HepG2 (cell line): ENCODE measurements around the gene AKR1C3. TPM values are rescaled to one million over a fixed set of nuclear protein-coding genes. Genes with fewer than 3 reads are reported as not detected.
A peak's percentile ranks its signal among the peaks of the same experiment; 100 is the strongest.

ENCODE experiments used
- ATAC-seq: fragments of 200-7000 bp; cut with Tn5 transposase; 3 replicates; pipeline ENCODE4 v1.9.1; 2020; ENCODE audit warnings: mild to moderate bottlenecking, moderate library complexity
- BruUV-seq: library from RNA; stranded (reverse); fragments of 400-500 nt; replicated peaks from 2 replicates; lab custom pipeline; 2021; lab: Mats Ljungman, UMichigan
- CTCF ChIA-PET: fragments of 300-600 bp; formaldehyde crosslinking; extraction: SDS; loops from one replicate; lab custom pipeline; 2021; ENCODE audit warnings: low total read pairs, inconsistent platforms, low intra/inter-chr PET ratio; lab: Yijun Ruan, JAX
- POLR2A ChIA-PET: fragments of 350-600 bp; sonication (Branson Sonifier 250); formaldehyde crosslinking; loops from one replicate; lab custom pipeline; 2020; ENCODE audit warnings: antibody characterized with exemption, inconsistent platforms; lab: Yijun Ruan, JAX
- DNase-seq: peaks from one replicate; pipeline ENCODE4 v3.0.0-alpha.2; 2015; ENCODE audit warnings: low spot score
- FAIRE-seq: peaks from 3 replicates; lab custom pipeline; 2011; peaks lifted over from hg19 to GRCh38; lab: Jason Lieb, UNC
- H2AFZ ChIP-seq: one replicate; pipeline ENCODE4 v1.6.1; 2011; ENCODE audit warnings: low read length, inconsistent platforms
- H3K27ac ChIP-seq: fragments of 300-600 bp; 3 replicates; pipeline ENCODE4 v1.8.0; 2011; ENCODE audit warnings: mixed run types, mild to moderate bottlenecking, mixed read lengths, low read length, inconsistent platforms; ENCODE audit not compliant: insufficient read depth; ENCODE audit errors: extremely low read length
- H3K27me3 ChIP-seq, 2 experiments: fragments of 200-600 bp in 1 of 2; 2 replicates in 1 of 2; 3 replicates in 1 of 2; pipeline versions ENCODE4 v1.6.0 to v1.8.0; 2011; ENCODE audit warnings: low read length in 2 of 2, mild to moderate bottlenecking in 2 of 2, moderate library complexity in 2 of 2, inconsistent platforms in 1 of 2; ENCODE audit not compliant: insufficient read depth in 2 of 2, control insufficient read depth in 1 of 2
- H3K36me3 ChIP-seq, 2 experiments: fragments of 200-600 bp in 1 of 2; replicated peaks in 1 of 2; 2 replicates in 1 of 2; 3 replicates in 1 of 2; pipeline versions ENCODE4 v1.5.1 to v1.8.0; 2011; ENCODE audit warnings: low read length in 2 of 2, inconsistent platforms in 1 of 2; ENCODE audit not compliant: insufficient read depth in 2 of 2, control insufficient read depth in 1 of 2
- H3K4me1 ChIP-seq: 2 replicates; pipeline ENCODE4 v1.5.1; 2012; ENCODE audit warnings: low read length, inconsistent platforms; ENCODE audit not compliant: insufficient read depth
- H3K4me2 ChIP-seq: 2 replicates; pipeline ENCODE4 v1.6.0; 2011; ENCODE audit warnings: low read depth, low read length, inconsistent platforms
- H3K4me3 ChIP-seq, 3 experiments: fragments of 200-600 bp in 1 of 3; sonication (generic), shearing (Covaris generic) in 1 of 3; replicated peaks in 1 of 3; 2 replicates each; pipeline ENCODE4 v1.5.1; 2011 to 2016; ENCODE audit warnings: low read length in 3 of 3, inconsistent platforms in 2 of 3, low read depth in 2 of 3, mild to moderate bottlenecking in 2 of 3, control low read depth in 1 of 3, mixed read lengths in 1 of 3; ENCODE audit not compliant: insufficient read depth in 1 of 3
- H3K79me2 ChIP-seq: one replicate; pipeline ENCODE4 v1.6.1; 2011; ENCODE audit warnings: low read length, inconsistent platforms; ENCODE audit not compliant: insufficient read depth
- H3K9ac ChIP-seq: 2 replicates; pipeline ENCODE4 v1.6.0; 2011; ENCODE audit warnings: mild to moderate bottlenecking, low read depth, low read length, inconsistent platforms; ENCODE audit not compliant: insufficient read depth
- H3K9me3 ChIP-seq: 2 replicates; pipeline ENCODE4 v1.5.1; 2012; ENCODE audit warnings: mild to moderate bottlenecking, low read length
- H4K20me1 ChIP-seq: 2 replicates; pipeline ENCODE4 v1.6.0; 2011; ENCODE audit warnings: inconsistent platforms, mild to moderate bottlenecking, low read length, moderate library complexity; ENCODE audit not compliant: insufficient read depth
- BRD4 ChIP-seq: sonication (generic); formaldehyde crosslinking; IDR thresholded peaks from 2 replicates; pipeline ENCODE4 v1.4.0; 2020; ENCODE audit warnings: missing genetic modification reagents
- CBX5 ChIP-seq: sonication (generic); formaldehyde crosslinking; IDR thresholded peaks from 2 replicates; pipeline ENCODE4 v1.4.0; 2020; ENCODE audit warnings: missing genetic modification reagents, borderline replicate concordance
- CREB1 ChIP-seq, 2 experiments: fragments of 450-650 bp in 1 of 2; IDR thresholded peaks; 2 replicates each; pipeline ENCODE4 v1.6.1; 2016 to 2017; ENCODE audit warnings: control low read depth in 1 of 2, mild to moderate bottlenecking in 1 of 2, missing compliant biosample characterization in 1 of 2, missing genetic modification characterization in 1 of 2
- EED ChIP-seq: sonication (generic); formaldehyde crosslinking; IDR thresholded peaks from 2 replicates; pipeline ENCODE4 v1.5.0; 2020; ENCODE audit warnings: mild to moderate bottlenecking, missing genetic modification reagents
- HNRNPL ChIP-seq: fragments of 200-400 bp; formaldehyde crosslinking; IDR thresholded peaks from 2 replicates; pipeline ENCODE4 v1.6.1; 2017; ENCODE audit warnings: mild to moderate bottlenecking, low read depth, low read length
- KDM6A ChIP-seq: IDR thresholded peaks from 2 replicates; pipeline ENCODE4 v1.6.1; 2016; ENCODE audit warnings: low read depth
- NFATC3 ChIP-seq: sonication (generic); formaldehyde crosslinking; IDR thresholded peaks from 2 replicates; pipeline ENCODE4 v1.5.1; 2020; ENCODE audit warnings: mild to moderate bottlenecking, missing genetic modification reagents
- PHF5A ChIP-seq: IDR thresholded peaks from one replicate; pipeline ENCODE4 v1.6.1; 2018; ENCODE audit warnings: low read depth, missing genetic modification reagents; ENCODE audit not compliant: unreplicated experiment
- PREB ChIP-seq: sonication (generic); formaldehyde crosslinking; IDR thresholded peaks from 2 replicates; pipeline ENCODE4 v1.4.0; 2020; ENCODE audit warnings: missing genetic modification reagents
- SKI ChIP-seq: fragments of 450-650 bp; IDR thresholded peaks from one replicate; pipeline ENCODE4 v1.6.1; 2018; ENCODE audit warnings: mild to moderate bottlenecking; ENCODE audit not compliant: partially characterized antibody
- TBX2 ChIP-seq: sonication (generic); formaldehyde crosslinking; IDR thresholded peaks from 2 replicates; pipeline ENCODE4 v1.5.0; 2020; ENCODE audit warnings: missing genetic modification reagents, mild to moderate bottlenecking, borderline replicate concordance
- TGIF2 ChIP-seq: IDR thresholded peaks from 2 replicates; pipeline ENCODE4 v1.6.1; 2016; ENCODE audit warnings: control low read depth, missing compliant biosample characterization
- THRA ChIP-seq: sonication (generic); formaldehyde crosslinking; IDR thresholded peaks from 2 replicates; pipeline ENCODE4 v1.4.0; 2020; ENCODE audit warnings: missing genetic modification reagents, borderline replicate concordance
- ZNF33B ChIP-seq: sonication (generic); formaldehyde crosslinking; IDR thresholded peaks from 2 replicates; pipeline ENCODE4 v1.5.1; 2020; ENCODE audit warnings: mild to moderate bottlenecking, missing genetic modification reagents
- ZNF605 ChIP-seq: sonication (generic); formaldehyde crosslinking; IDR thresholded peaks from 2 replicates; pipeline ENCODE4 v1.8.0; 2022; ENCODE audit warnings: mild to moderate bottlenecking, missing genetic modification reagents
- ZNF652 ChIP-seq: IDR thresholded peaks from 2 replicates; pipeline ENCODE4 v1.6.1; 2016; ENCODE audit warnings: low read depth, borderline replicate concordance
- ZNF7 ChIP-seq: IDR thresholded peaks from 2 replicates; pipeline ENCODE4 v1.6.1; 2016; ENCODE audit warnings: missing biosample characterization, missing genetic modification reagents
- ZNF777 ChIP-seq: sonication (generic); formaldehyde crosslinking; IDR thresholded peaks from 2 replicates; pipeline ENCODE4 v1.4.0; 2020; ENCODE audit warnings: missing genetic modification reagents
- ZNF784 ChIP-seq: sonication (generic); formaldehyde crosslinking; IDR thresholded peaks from 2 replicates; pipeline ENCODE4 v1.5.1; 2020; ENCODE audit warnings: missing genetic modification reagents, mild to moderate bottlenecking, borderline replicate concordance
- ZSCAN30 ChIP-seq: sonication (generic); formaldehyde crosslinking; IDR thresholded peaks from 2 replicates; pipeline ENCODE4 v1.5.0; 2020; ENCODE audit warnings: mild to moderate bottlenecking, missing genetic modification reagents
- ZXDC ChIP-seq: sonication (generic); formaldehyde crosslinking; IDR thresholded peaks from 2 replicates; pipeline ENCODE4 v1.5.0; 2020; ENCODE audit warnings: mild to moderate bottlenecking, missing genetic modification reagents
- WGBS: methylation state at CpG from one replicate; pipeline ENCODE4 v1.1.6; 2017; ENCODE audit warnings: low lambda C conversion rate; 5-methylcytosine and 5-hydroxymethylcytosine counted together
- in situ Hi-C: cut with HindIII; loops from 2 replicates; pipeline ENCODE4 v1.10.0; 2017; ENCODE audit warnings: low pct_unique_long_range_greater_than_20kb; ENCODE audit not compliant: extremely low pct_ligation_motif_present
- intact Hi-C: fragments of 100-400 bp; cut with micrococcal nuclease; formaldehyde crosslinking; loops from one replicate; pipeline ENCODE4 v1.10.0; 2022; ENCODE audit not compliant: unreplicated experiment
- polyA plus RNA-seq, 8 experiments: library from polyadenylated mRNA; depleted of rRNA in 3 of 8; stranded (reverse) in 7 of 8; unstranded in 1 of 8; fragments of >200 nt; fragmentation: Illumina TruSeq in 4 of 8; extraction: Trizol in 4 of 8; gene quantifications; 2 replicates each; pipeline versions ENCODE4 v1.2.1 to v1.2.3, GENCODE V29; 2011 to 2016; ENCODE audit warnings: low read depth in 4 of 8, missing spikeins in 1 of 8, mixed read lengths in 1 of 8; ENCODE audit not compliant: insufficient read depth in 1 of 8
- total RNA-seq, 5 experiments: library from RNA; depleted of rRNA; stranded (reverse); fragments of >200 nt; fragmentation: Illumina TruSeq; extraction: Trizol; gene quantifications; 2 replicates each; pipeline ENCODE4 v1.2.3, GENCODE V29; 2016; ENCODE audit warnings: low read depth in 1 of 5

AKR1C3 gene
- total and polyA plus RNA-seq, 2 of the 13 experiments (the other 11 are each of a cell fraction or from before 2014, with no cell fraction given): 368 to 532 TPM

GRCh38 chr10:5146920-5147254 lies 52.7 kb downstream of the AKR1C3 start:
- in situ Hi-C loops (no loop called here), intact Hi-C loops (loop anchor here (1.0 to 5.0 kb wide), 3 partner anchors 52 to 95 kb away; partner anchors contain the start of gene AKR1C3)
- FAIRE-seq (no peak), DNase-seq (no peak), ATAC-seq (peak; percentile 15)
- Histone ChIP-seq H3K4me2 (no peak overlapping the region), H3K36me3 (no peaks in the 10 kb centered on the region), H3K27me3 (no peaks in the 10 kb centered on the region), H2AFZ (no peak overlapping the region), H3K27ac (peak overlapping the region; percentile 100), H3K9ac (peak overlapping the region; percentile 45; the same call in 1 of the 2 replicates), H3K4me1 (peaks cover 66% of the 10 kb centered on the region), H3K9me3 (peaks cover 24% of the 10 kb centered on the region), H3K4me3 (no peak overlapping the region), H3K79me2 (no peaks in the 10 kb centered on the region), H4K20me1 (no peaks in the 10 kb centered on the region)
- ChIA-PET CTCF (interaction anchor here (0.9 kb wide), 1 partner anchor 333 kb away, joined by 3 read pairs; no protein-coding TSS in a partner anchor), POLR2A (interaction anchor here (1.1 to 2.7 kb wide), 7 partner anchors 20 to 87 kb away, joined by 3 to 14 read pairs (median 4); partner anchors contain the start of gene AKR1C3)
- 55% methylated on average over 5 of the region's 5 CpGs for WGBS
- BruUV-seq: TSS peak; percentile 92
- no peak for TF ChIP-seq KDM6A
- TF ChIP-seq ZNF652 (CRISPR knock-in tag): no peak
- no peak for TF ChIP-seq HNRNPL
- no peak for TF ChIP-seq PHF5A (CRISPR knock-in tag)
- TF ChIP-seq ZNF605 (CRISPR knock-in tag): no peak
- no peak for TF ChIP-seq PREB (CRISPR knock-in tag)
- TF ChIP-seq ZSCAN30 (CRISPR knock-in tag): no peak; the same call in 1 of the 2 replicates
- no peak for TF ChIP-seq NFATC3 (CRISPR knock-in tag)
- TF ChIP-seq CBX5 (CRISPR knock-in tag): 0 out of 2 replicates have a peak, but pooled peaks have one; percentile 52
- no peak for TF ChIP-seq ZNF33B (CRISPR knock-in tag)
- no peak for TF ChIP-seq SKI
- TF ChIP-seq ZNF777 (CRISPR knock-in tag): no peak
- peak; percentile 43; the same call in 1 of the 2 replicates for TF ChIP-seq CREB1 (IDR thresholded peaks at IDR 0.05)
- no peak for TF ChIP-seq CREB1 (CRISPR knock-in tag; IDR thresholded peaks at IDR 0.05)
- TF ChIP-seq TBX2 (CRISPR knock-in tag): no peak
- no peak for TF ChIP-seq EED (CRISPR knock-in tag)
- no peak; the same call in 1 of the 2 replicates for TF ChIP-seq BRD4 (CRISPR knock-in tag)
- TF ChIP-seq TGIF2: no peak
- no peak for TF ChIP-seq ZXDC (CRISPR knock-in tag)
- TF ChIP-seq THRA: no peak
- no peak for TF ChIP-seq ZNF7 (CRISPR knock-in tag)
- no peak for TF ChIP-seq ZNF784 (CRISPR knock-in tag)
